ENCODE measurements around the gene SLTM. TPM values are rescaled to one million over a fixed set of nuclear protein-coding genes. Genes with fewer than 3 reads are reported as not detected.

The SLTM gene
- polyA plus RNA-seq, 1 donor (not counting 4 experiments of a cell fraction or from before 2014, with no cell fraction given) = 58.9 TPM

DNA sequence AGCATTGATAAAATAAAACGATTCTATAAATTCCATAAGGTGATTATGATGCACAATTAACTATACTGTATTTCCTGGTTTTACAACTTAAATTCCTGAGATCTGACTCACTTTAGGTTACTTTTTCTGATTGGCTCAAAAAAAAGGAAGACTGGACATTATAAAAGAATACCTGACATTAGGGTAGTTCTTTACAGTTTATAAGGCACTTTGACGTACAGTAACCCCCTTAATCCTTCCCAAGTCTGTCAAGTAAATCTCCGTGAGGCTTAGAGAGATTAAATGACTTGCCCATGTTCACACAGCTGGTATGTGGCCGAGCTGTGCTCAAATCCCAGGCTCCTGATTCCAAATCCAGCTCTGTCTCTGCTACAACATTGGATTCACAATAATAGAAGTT is 1.0 kb upstream of the SLTM start:
- Histone ChIP-seq H3K79me2 (ENCODE audit: control insufficient read depth, insufficient read depth, low read length) (peaks cover 37% of the 10 kb centered on the region), H2AFZ (ENCODE audit: control insufficient read depth, low read length) (peak overlapping the region; percentile 74), H3K4me1 (ENCODE audit: control insufficient read depth, extremely low read depth, insufficient read depth, low read length) (peaks cover 14% of the 10 kb centered on the region), H3K4me3 (ENCODE audit: control insufficient read depth in 2 of 3, extremely low read depth in 1 of 3, insufficient read depth in 2 of 3, low read depth in 1 of 3, low read length in 3 of 3) (peak overlapping the region; percentile 75 to 100 (median 76)), H3K36me3 (ENCODE audit: control insufficient read depth in 2 of 2, extremely low read depth in 1 of 2, insufficient read depth in 2 of 2, low read length in 2 of 2) (no peaks in the 10 kb centered on the region), H4K20me1 (ENCODE audit: control insufficient read depth, extremely low read depth, insufficient read depth, low read length) (no peaks in the 10 kb centered on the region), H3K9ac (ENCODE audit: control insufficient read depth, extremely low read depth, insufficient read depth, low read length) (peak overlapping the region; percentile 98), H3K9me3 (ENCODE audit: control insufficient read depth, low read depth, low read length) (no peaks in the 10 kb centered on the region), H3K4me2 (ENCODE audit: control insufficient read depth, extremely low read depth, insufficient read depth, low read depth, low read length) (peak overlapping the region; percentile 89), H3K27ac (ENCODE audit: control insufficient read depth, insufficient read depth, low read length) (peak overlapping the region; percentile 81), H3K27me3 (ENCODE audit: control insufficient read depth, extremely low read depth, insufficient read depth, low read length) (no peaks in the 10 kb centered on the region), H3K9me1 (ENCODE audit: control insufficient read depth, extremely low read depth, insufficient read depth, low read length) (no peaks in the 10 kb centered on the region)
- no peak for FAIRE-seq
- no peak for TF ChIP-seq EZH2 (IDR thresholded peaks at IDR 0.05; ENCODE audit: low read length)
- no peak for TF ChIP-seq CTCF (optimal IDR thresholded peaks at IDR 0.05 in 1 of 3, IDR thresholded peaks at IDR 0.05 in 1 of 3, conservative IDR thresholded peaks at IDR 0.05 in 1 of 3; ENCODE audit: extremely low read depth in 1 of 3, insufficient read depth in 2 of 3, low read length in 3 of 3)
- DNase-seq (ENCODE audit: low read depth, low spot score) = no peak
- dilution Hi-C loops (cut with MboI; ENCODE audit: extremely low pct_ligation_motif_present, low sequenced_read_pairs) = no loop called here

GRCh38 chr15:58934114-58934447 is 602 bp upstream of the SLTM start:
- Histone ChIP-seq H2AFZ (ENCODE audit: control insufficient read depth, low read length) (peak overlapping the region; percentile 91), H3K27ac (ENCODE audit: control insufficient read depth, insufficient read depth, low read length) (peak overlapping the region; percentile 81), H3K79me2 (ENCODE audit: control insufficient read depth, insufficient read depth, low read length) (peaks cover 41% of the 10 kb centered on the region), H3K4me3 (ENCODE audit: control insufficient read depth in 2 of 3, extremely low read depth in 1 of 3, insufficient read depth in 2 of 3, low read depth in 1 of 3, low read length in 3 of 3) (peak overlapping the region; percentile 75 to 100 (median 76)), H4K20me1 (ENCODE audit: control insufficient read depth, extremely low read depth, insufficient read depth, low read length) (no peaks in the 10 kb centered on the region), H3K9ac (ENCODE audit: control insufficient read depth, extremely low read depth, insufficient read depth, low read length) (peak overlapping the region; percentile 98), H3K4me1 (ENCODE audit: control insufficient read depth, extremely low read depth, insufficient read depth, low read length) (peaks cover 14% of the 10 kb centered on the region), H3K9me3 (ENCODE audit: control insufficient read depth, low read depth, low read length) (no peaks in the 10 kb centered on the region), H3K4me2 (ENCODE audit: control insufficient read depth, extremely low read depth, insufficient read depth, low read depth, low read length) (peak overlapping the region; percentile 89), H3K9me1 (ENCODE audit: control insufficient read depth, extremely low read depth, insufficient read depth, low read length) (no peaks in the 10 kb centered on the region), H3K27me3 (ENCODE audit: control insufficient read depth, extremely low read depth, insufficient read depth, low read length) (no peaks in the 10 kb centered on the region), H3K36me3 (ENCODE audit: control insufficient read depth in 2 of 2, extremely low read depth in 1 of 2, insufficient read depth in 2 of 2, low read length in 2 of 2) (peaks cover 0 to 3% of the 10 kb centered on the region in 2 experiments)
- dilution Hi-C loops (cut with MboI; ENCODE audit: extremely low pct_ligation_motif_present, low sequenced_read_pairs) = no loop called here
- no peak for DNase-seq (ENCODE audit: low read depth, low spot score)
- TF ChIP-seq CTCF (optimal IDR thresholded peaks at IDR 0.05 in 1 of 3, IDR thresholded peaks at IDR 0.05 in 1 of 3, conservative IDR thresholded peaks at IDR 0.05 in 1 of 3; ENCODE audit: extremely low read depth in 1 of 3, insufficient read depth in 2 of 3, low read length in 3 of 3) = no peak
- TF ChIP-seq EZH2 (IDR thresholded peaks at IDR 0.05; ENCODE audit: low read length) = no peak
- FAIRE-seq = no peak

Measured in keratinocyte (primary cell).